HL-60 (cell line): ENCODE data around the gene KDM4F.

Experiments used
- GABPA ChIP-seq: IDR thresholded peaks from 2 replicates; pipeline ENCODE4 v1.6.1; 2012; ENCODE audit warnings: low read depth
- POLR2AphosphoS5 ChIP-seq: IDR thresholded peaks from 2 replicates; pipeline ENCODE4 v1.6.1; 2012; ENCODE audit warnings: low read depth
- TF ChIP-seq, protein P1 (sequence below): IDR thresholded peaks from 2 replicates; pipeline ENCODE4 v1.6.1; 2012; ENCODE audit warnings: low read depth; ENCODE audit not compliant: insufficient replicate concordance
- TF ChIP-seq, protein P2 (sequence below): IDR thresholded peaks from one replicate; pipeline ENCODE4 v1.5.1; 2011; ENCODE audit warnings: low read length, control low read depth, inconsistent platforms; ENCODE audit not compliant: insufficient read depth

DNA sequence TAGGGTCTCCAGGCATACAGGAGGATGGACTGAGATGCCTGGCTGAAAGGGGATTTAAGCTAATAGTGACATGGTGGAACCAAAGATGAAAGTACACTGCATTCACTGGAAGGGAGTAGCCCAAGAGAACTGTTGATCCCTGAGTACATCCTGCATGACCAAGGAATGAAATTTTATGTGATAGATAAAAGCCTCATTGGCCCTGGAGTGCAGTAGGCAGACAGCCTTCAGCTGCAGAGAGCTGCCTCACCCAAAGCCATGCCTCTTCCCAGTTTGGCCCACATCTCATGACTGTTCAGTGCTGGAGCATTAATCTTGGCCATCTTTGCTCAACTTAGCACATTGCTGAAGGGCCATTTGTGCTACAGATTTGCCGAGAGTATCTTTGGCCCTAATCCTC lies 16.2 kb upstream of the KDM4F start:
- TF ChIP-seq, protein P1, sequence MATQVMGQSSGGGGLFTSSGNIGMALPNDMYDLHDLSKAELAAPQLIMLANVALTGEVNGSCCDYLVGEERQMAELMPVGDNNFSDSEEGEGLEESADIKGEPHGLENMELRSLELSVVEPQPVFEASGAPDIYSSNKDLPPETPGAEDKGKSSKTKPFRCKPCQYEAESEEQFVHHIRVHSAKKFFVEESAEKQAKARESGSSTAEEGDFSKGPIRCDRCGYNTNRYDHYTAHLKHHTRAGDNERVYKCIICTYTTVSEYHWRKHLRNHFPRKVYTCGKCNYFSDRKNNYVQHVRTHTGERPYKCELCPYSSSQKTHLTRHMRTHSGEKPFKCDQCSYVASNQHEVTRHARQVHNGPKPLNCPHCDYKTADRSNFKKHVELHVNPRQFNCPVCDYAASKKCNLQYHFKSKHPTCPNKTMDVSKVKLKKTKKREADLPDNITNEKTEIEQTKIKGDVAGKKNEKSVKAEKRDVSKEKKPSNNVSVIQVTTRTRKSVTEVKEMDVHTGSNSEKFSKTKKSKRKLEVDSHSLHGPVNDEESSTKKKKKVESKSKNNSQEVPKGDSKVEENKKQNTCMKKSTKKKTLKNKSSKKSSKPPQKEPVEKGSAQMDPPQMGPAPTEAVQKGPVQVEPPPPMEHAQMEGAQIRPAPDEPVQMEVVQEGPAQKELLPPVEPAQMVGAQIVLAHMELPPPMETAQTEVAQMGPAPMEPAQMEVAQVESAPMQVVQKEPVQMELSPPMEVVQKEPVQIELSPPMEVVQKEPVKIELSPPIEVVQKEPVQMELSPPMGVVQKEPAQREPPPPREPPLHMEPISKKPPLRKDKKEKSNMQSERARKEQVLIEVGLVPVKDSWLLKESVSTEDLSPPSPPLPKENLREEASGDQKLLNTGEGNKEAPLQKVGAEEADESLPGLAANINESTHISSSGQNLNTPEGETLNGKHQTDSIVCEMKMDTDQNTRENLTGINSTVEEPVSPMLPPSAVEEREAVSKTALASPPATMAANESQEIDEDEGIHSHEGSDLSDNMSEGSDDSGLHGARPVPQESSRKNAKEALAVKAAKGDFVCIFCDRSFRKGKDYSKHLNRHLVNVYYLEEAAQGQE: no peak
- TF ChIP-seq, protein P2, sequence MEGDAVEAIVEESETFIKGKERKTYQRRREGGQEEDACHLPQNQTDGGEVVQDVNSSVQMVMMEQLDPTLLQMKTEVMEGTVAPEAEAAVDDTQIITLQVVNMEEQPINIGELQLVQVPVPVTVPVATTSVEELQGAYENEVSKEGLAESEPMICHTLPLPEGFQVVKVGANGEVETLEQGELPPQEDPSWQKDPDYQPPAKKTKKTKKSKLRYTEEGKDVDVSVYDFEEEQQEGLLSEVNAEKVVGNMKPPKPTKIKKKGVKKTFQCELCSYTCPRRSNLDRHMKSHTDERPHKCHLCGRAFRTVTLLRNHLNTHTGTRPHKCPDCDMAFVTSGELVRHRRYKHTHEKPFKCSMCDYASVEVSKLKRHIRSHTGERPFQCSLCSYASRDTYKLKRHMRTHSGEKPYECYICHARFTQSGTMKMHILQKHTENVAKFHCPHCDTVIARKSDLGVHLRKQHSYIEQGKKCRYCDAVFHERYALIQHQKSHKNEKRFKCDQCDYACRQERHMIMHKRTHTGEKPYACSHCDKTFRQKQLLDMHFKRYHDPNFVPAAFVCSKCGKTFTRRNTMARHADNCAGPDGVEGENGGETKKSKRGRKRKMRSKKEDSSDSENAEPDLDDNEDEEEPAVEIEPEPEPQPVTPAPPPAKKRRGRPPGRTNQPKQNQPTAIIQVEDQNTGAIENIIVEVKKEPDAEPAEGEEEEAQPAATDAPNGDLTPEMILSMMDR: no peak
- TF ChIP-seq POLR2AphosphoS5 (no peak), GABPA (no peak)
